BLaER1 (cell line): ENCODE measurements around the gene INSC.
A peak's percentile ranks its signal among the peaks of the same experiment; 100 is the strongest.

ENCODE experiments used
- H3K27ac ChIP-seq: shearing (Covaris generic); formaldehyde crosslinking; 2 replicates; pipeline ENCODE4 v1.8.1; 2022
- H3K27me3 ChIP-seq: shearing (Covaris generic); formaldehyde crosslinking; 2 replicates; pipeline ENCODE4 v1.8.1; 2022
- H3K36me3 ChIP-seq: shearing (Covaris generic); formaldehyde crosslinking; 2 replicates; pipeline ENCODE4 v1.8.1; 2022
- H3K4me1 ChIP-seq: shearing (Covaris generic); formaldehyde crosslinking; 2 replicates; pipeline ENCODE4 v1.8.1; 2022
- H3K4me2 ChIP-seq: shearing (Covaris generic); formaldehyde crosslinking; 2 replicates; pipeline ENCODE4 v1.8.1; 2022
- H3K4me3 ChIP-seq: shearing (Covaris generic); formaldehyde crosslinking; 2 replicates; pipeline ENCODE4 v1.8.1; 2022
- H3K9ac ChIP-seq: shearing (Covaris generic); formaldehyde crosslinking; 2 replicates; pipeline ENCODE4 v1.8.1; 2022
- H3K9me3 ChIP-seq: shearing (Covaris generic); formaldehyde crosslinking; 2 replicates; pipeline ENCODE4 v1.8.1; 2022
- H4K20me1 ChIP-seq: shearing (Covaris generic); formaldehyde crosslinking; 2 replicates; pipeline ENCODE4 v1.8.1; 2022
- Cebpa-rat ChIP-seq: shearing (Covaris generic); IDR thresholded peaks from 2 replicates; pipeline ENCODE4 v1.8.1; 2022

The INSC gene

DNA sequence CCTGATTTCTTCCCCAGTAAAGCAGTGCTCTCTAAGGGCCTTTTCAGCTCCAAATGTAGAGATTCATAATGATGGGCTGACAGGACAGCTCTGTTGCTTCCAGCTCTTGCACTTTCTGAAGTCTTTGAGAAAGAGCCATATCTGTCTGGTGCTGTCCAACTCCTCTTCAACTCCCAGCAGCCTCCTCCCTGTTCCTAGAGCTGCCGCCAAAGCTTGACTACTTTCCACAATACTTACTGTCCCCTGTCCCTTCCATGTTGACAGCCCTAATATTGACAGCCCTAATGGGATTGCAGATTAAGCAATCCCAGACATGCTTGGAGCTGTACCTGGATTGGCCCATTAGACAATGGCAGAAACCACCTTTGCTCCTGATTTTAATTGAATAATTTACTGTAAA lies 29.6 kb downstream of the INSC start:
- Histone ChIP-seq H3K4me1 (peaks cover 45% of the 10 kb centered on the region), H3K36me3 (no peaks in the 10 kb centered on the region), H3K4me2 (no peak overlapping the region), H3K9ac (no peak overlapping the region), H4K20me1 (no peaks in the 10 kb centered on the region), H3K9me3 (no peaks in the 10 kb centered on the region), H3K27me3 (no peaks in the 10 kb centered on the region), H3K27ac (no peak overlapping the region), H3K4me3 (no peak overlapping the region)
- no peak for TF ChIP-seq Cebpa-rat

DNA sequence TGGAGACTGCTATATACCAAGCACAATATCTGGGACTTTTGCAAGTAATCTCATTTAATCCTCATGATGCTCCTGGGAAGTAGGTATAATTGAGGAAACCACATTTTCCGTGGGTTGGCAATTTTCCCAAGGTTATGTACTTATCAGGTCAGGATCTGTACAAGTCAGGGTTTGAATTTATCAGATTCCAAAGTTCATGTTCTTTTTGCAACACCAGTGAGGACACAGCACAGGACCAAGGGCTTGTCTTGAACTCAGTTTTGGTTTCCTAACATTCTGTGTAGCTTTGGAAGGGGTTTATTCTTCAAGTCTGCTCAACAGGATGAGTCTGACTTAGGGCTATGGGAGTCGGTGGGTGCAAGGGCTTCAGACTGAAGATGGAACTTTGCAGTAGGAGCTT lies 30.4 kb downstream of the INSC start:
- no peak overlapping the region for H3K27ac ChIP-seq
- H3K4me1 ChIP-seq = peaks cover 41% of the 10 kb centered on the region
- H3K4me2 ChIP-seq = no peak overlapping the region
- no peaks in the 10 kb centered on the region for H4K20me1 ChIP-seq
- H3K9ac ChIP-seq = no peak overlapping the region
- no peak overlapping the region for H3K4me3 ChIP-seq
- H3K9me3 ChIP-seq = no peaks in the 10 kb centered on the region
- TF ChIP-seq Cebpa-rat = no peak
- no peaks in the 10 kb centered on the region for H3K36me3 ChIP-seq
- H3K27me3 ChIP-seq = no peaks in the 10 kb centered on the region

GRCh38 chr11:15145615-15146014 lies 30.9 kb downstream of the INSC start:
- Histone ChIP-seq H3K27me3 (no peaks in the 10 kb centered on the region), H3K9me3 (no peaks in the 10 kb centered on the region), H3K27ac (no peak overlapping the region), H3K4me3 (no peak overlapping the region), H3K4me1 (peaks cover 41% of the 10 kb centered on the region), H4K20me1 (no peaks in the 10 kb centered on the region), H3K4me2 (no peak overlapping the region), H3K9ac (no peak overlapping the region), H3K36me3 (no peaks in the 10 kb centered on the region)
- no peak for TF ChIP-seq Cebpa-rat

DNA sequence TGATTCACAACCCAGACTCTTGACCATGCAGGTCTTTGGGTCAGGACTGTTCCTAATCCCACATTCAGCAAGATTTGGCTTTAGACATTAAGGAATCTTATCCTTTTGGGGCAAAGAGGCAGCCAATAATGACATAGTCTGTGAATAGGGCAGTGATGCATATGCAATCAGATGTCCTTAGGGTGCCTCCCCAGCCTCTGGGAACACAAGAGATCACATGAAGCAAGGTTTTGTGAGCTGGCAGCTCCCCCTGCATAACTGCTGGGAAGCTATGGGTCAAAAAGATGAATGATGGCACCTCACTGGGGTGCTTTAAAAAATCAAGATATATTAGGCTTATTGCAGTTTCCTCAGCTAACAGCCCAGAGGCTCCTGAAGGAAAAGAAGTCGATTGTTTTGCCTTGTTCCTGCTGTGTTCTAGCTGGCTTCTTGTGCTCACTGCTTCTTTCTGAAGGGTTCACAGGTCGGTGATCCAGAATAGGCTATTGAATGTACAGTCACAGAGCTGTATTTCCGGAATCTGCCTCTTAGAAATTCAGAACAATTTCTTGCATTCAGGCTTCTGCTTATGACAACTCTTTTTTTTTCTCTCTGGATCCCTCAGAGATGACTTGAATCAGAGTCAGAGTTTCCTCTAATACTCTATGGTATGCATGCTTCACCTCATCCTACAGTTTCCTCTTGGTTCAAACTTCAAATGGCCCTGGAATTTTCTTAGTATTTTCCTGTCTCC lies 31.7 kb downstream of the INSC start:
- Histone ChIP-seq H3K4me3 (no peak overlapping the region), H3K9ac (no peak overlapping the region), H3K9me3 (no peaks in the 10 kb centered on the region), H3K27ac (no peak overlapping the region), H3K36me3 (no peaks in the 10 kb centered on the region), H3K4me2 (no peak overlapping the region), H3K27me3 (no peaks in the 10 kb centered on the region), H3K4me1 (peaks cover 41% of the 10 kb centered on the region), H4K20me1 (no peaks in the 10 kb centered on the region)
- no peak for TF ChIP-seq Cebpa-rat

DNA sequence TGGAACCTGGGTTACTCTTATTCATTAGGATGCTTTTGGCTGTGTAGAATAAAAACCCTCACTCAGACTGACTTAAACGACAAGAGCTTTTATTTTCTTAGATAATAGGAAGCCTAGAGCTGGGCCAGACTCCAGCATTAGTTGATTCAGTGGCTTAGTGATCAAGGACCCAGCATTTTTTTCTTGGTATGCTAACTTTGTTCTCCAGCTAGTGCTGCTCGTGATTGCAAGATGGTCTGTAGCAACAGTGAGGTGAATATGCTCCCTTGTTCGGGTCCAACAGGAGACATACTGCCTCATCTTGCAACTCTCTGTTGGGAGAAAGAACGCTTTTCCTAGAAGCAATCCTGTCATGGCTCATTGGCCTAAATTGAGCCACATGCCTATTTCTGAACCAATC lies 33.4 kb downstream of the INSC start:
- Histone ChIP-seq H3K27ac (no peak overlapping the region), H3K36me3 (no peaks in the 10 kb centered on the region), H4K20me1 (no peaks in the 10 kb centered on the region), H3K4me2 (no peak overlapping the region), H3K9ac (no peak overlapping the region), H3K27me3 (no peaks in the 10 kb centered on the region), H3K9me3 (no peaks in the 10 kb centered on the region), H3K4me3 (no peak overlapping the region), H3K4me1 (peaks cover 26% of the 10 kb centered on the region)
- no peak for TF ChIP-seq Cebpa-rat

- no peak overlapping the region for H3K4me2 ChIP-seq
- no peak for TF ChIP-seq Cebpa-rat
- H3K9ac ChIP-seq = no peak overlapping the region
- H3K9me3 ChIP-seq = no peaks in the 10 kb centered on the region
- H3K36me3 ChIP-seq = no peaks in the 10 kb centered on the region
- H3K27me3 ChIP-seq = no peaks in the 10 kb centered on the region
- H3K4me1 ChIP-seq = peaks cover 19% of the 10 kb centered on the region
- H4K20me1 ChIP-seq = no peaks in the 10 kb centered on the region
- H3K27ac ChIP-seq = no peak overlapping the region
- H3K4me3 ChIP-seq = no peak overlapping the region
Observed at GRCh38 chr11:15149050-15149449, 34.3 kb downstream of the INSC start.

DNA sequence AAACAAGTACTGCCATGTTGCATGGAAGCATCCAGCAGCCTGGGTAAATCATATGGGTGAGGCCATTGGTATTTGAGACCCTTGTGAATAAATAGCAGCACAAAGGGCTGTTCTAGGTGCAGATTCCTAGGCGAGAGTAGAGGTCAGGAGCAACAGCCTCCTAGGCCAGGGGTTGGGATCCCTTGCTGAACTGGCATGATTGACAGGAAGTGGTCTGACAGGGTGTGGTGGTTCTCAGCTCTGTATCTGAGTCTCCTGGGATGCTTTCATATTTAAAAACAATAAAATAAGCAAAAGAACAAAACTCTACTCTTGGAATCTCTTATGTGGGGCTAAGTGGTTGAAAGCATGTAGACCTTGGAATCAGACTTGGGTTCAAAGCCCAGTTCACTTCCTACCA lies 35.8 kb downstream of the INSC start:
- no peak for TF ChIP-seq Cebpa-rat
- no peaks in the 10 kb centered on the region for H3K9me3 ChIP-seq
- H3K4me2 ChIP-seq = peak overlapping the region; percentile 64
- no peaks in the 10 kb centered on the region for H3K27me3 ChIP-seq
- H3K4me3 ChIP-seq = no peak overlapping the region
- H3K9ac ChIP-seq = no peak overlapping the region
- H3K27ac ChIP-seq = peak overlapping the region; percentile 24; the same call in 1 of the 2 replicates
- H3K36me3 ChIP-seq = no peaks in the 10 kb centered on the region
- H4K20me1 ChIP-seq = no peaks in the 10 kb centered on the region
- peaks cover 19% of the 10 kb centered on the region for H3K4me1 ChIP-seq

DNA sequence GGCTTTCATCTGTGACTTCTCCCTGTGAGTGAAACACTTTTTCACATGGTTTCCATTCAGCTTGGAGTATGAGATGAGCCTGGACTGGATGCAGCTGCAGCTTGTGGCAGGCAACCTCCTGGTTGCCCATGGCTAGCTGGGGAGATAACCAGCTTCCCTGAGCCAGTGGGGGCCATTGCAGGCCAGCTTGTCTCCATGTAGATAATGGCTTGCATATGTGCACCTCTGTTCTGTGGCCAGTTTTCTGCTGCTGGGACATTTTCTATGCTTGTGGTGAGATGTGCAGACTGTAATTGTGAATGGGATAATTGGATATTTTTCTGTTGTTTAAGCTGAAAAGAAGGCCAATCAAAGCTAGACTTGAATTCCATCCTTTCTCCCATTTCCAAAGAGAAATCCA lies 38.5 kb downstream of the INSC start:
- H3K36me3 ChIP-seq = no peaks in the 10 kb centered on the region
- no peaks in the 10 kb centered on the region for H3K27me3 ChIP-seq
- H4K20me1 ChIP-seq = no peaks in the 10 kb centered on the region
- no peak overlapping the region for H3K27ac ChIP-seq
- H3K4me2 ChIP-seq = no peak overlapping the region
- no peak overlapping the region for H3K4me3 ChIP-seq
- peaks cover 19% of the 10 kb centered on the region for H3K4me1 ChIP-seq
- H3K9ac ChIP-seq = no peak overlapping the region
- TF ChIP-seq Cebpa-rat = no peak
- H3K9me3 ChIP-seq = no peaks in the 10 kb centered on the region

GRCh38 chr11:15157181-15157580 lies 42.5 kb downstream of the INSC start:
- Histone ChIP-seq H3K27ac (no peak overlapping the region), H3K9me3 (no peaks in the 10 kb centered on the region), H3K9ac (no peak overlapping the region), H3K4me2 (no peak overlapping the region), H3K36me3 (no peaks in the 10 kb centered on the region), H3K27me3 (no peaks in the 10 kb centered on the region), H4K20me1 (no peaks in the 10 kb centered on the region), H3K4me1 (no peaks in the 10 kb centered on the region), H3K4me3 (no peak overlapping the region)
- no peak for TF ChIP-seq Cebpa-rat

DNA sequence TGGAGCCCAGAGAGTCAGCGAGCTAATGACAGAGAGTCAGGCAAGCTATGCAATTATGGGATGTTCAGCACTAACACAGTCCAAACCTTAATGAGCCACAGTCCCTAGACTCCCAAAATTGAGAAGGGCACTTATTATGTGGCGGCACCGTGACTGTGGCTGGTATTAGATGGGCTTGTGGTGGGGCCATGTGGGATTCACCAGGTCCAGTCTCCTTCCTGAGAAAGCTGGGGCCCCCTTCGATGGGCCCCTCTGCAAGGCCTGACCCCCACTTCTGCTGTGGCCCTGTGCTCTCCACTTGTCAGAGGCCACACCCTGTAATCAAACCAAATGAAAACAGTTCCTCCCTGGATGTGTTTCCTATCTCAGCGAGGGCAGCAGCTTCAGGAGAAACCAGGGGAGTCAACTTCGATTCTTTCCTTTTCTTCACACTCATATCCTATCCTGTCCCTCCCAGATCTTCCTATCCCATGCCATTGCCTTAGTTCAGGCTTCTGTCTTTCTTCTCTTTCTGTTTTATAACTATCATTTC lies 42.9 kb downstream of the INSC start:
- H3K36me3 ChIP-seq = no peaks in the 10 kb centered on the region
- no peaks in the 10 kb centered on the region for H3K27me3 ChIP-seq
- H3K9ac ChIP-seq = no peak overlapping the region
- no peak overlapping the region for H3K4me3 ChIP-seq
- H3K4me1 ChIP-seq = no peaks in the 10 kb centered on the region
- no peaks in the 10 kb centered on the region for H3K9me3 ChIP-seq
- no peak overlapping the region for H3K4me2 ChIP-seq
- H4K20me1 ChIP-seq = no peaks in the 10 kb centered on the region
- TF ChIP-seq Cebpa-rat = no peak
- no peak overlapping the region for H3K27ac ChIP-seq
